GM21717 (cell line): ENCODE data around the gene ATXN7L2.

Source experiments
- ATAC-seq: cut with Tn5 transposase; IDR thresholded peaks from one replicate; pipeline ENCODE4 v1.9.1; 2021; ENCODE audit warnings: mild to moderate bottlenecking, moderate library complexity; ENCODE audit not compliant: unreplicated experiment

ATXN7L2 gene

GRCh38 chr1:109522026-109522425, 38.3 kb downstream of the ATXN7L2 start:
- ATAC-seq, result no peak

GRCh38 chr1:109523706-109524105, 40.0 kb downstream of the ATXN7L2 start:
- no peak for ATAC-seq

- peak; percentile 56 for ATAC-seq
Measured at GRCh38 chr1:109527098-109527811, 43.5 kb downstream of the ATXN7L2 start.

GRCh38 chr1:109527846-109528695, 44.4 kb downstream of the ATXN7L2 start:
- no peak for ATAC-seq

GRCh38 chr1:109528712-109529111, 45.0 kb downstream of the ATXN7L2 start:
- no peak for ATAC-seq

GRCh38 chr1:109529881-109530456, 46.3 kb downstream of the ATXN7L2 start:
- no peak for ATAC-seq

- ATAC-seq, result no peak
Measured at GRCh38 chr1:109530457-109531087, 46.9 kb downstream of the ATXN7L2 start.

- no peak for ATAC-seq
Measured at GRCh38 chr1:109531380-109531779, 47.7 kb downstream of the ATXN7L2 start.

- ATAC-seq, result no peak
Measured at GRCh38 chr1:109531826-109532364, 48.2 kb downstream of the ATXN7L2 start.

GRCh38 chr1:109532365-109533136, 48.8 kb downstream of the ATXN7L2 start:
- peak; percentile 60 for ATAC-seq

GRCh38 chr1:109534307-109534858, 50.7 kb downstream of the ATXN7L2 start:
- no peak for ATAC-seq

GRCh38 chr1:109535481-109535880, 51.8 kb downstream of the ATXN7L2 start:
- no peak for ATAC-seq

- ATAC-seq, result no peak
Measured at GRCh38 chr1:109535971-109536491, 52.3 kb downstream of the ATXN7L2 start.

GRCh38 chr1:109537450-109538178, 53.9 kb downstream of the ATXN7L2 start:
- ATAC-seq, result no peak

- ATAC-seq, result no peak
Measured at GRCh38 chr1:109538827-109539555, 55.3 kb downstream of the ATXN7L2 start.

GRCh38 chr1:109539676-109540075, 56.0 kb downstream of the ATXN7L2 start, which contains the start of gene GPR61:
Gene GPR61, plus strand, starts transcription at chr1:109539872. Its CDS starts 3,151 bp downstream, at chr1:109543023.
- ATAC-seq, result no peak

- ATAC-seq, result no peak
Measured at GRCh38 chr1:109541102-109541501, 57.4 kb downstream of the ATXN7L2 start.
